ENCODE measurements around the gene MICA.

Gene MICA

DNA sequence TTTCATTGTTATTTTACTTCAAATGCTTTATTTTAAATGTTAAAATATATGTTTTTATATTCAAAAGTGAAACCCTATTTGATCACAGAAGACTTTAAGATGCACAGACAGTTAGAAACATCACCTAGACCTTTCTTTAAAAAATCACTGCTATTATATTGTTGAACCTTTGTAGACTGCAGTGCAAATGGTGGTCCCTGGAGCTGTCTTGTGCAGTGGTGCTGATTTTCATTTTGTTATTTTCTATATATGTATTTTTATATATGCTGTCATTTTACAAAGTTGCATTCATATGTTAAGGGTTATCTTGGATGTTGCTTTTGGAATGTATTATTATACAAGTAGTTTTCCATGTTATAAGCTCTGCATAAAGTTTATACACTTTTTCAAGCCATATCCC is 27.7 kb upstream of the MICA start:
- H3K4me3 ChIP-seq (ENCODE audit: low read depth in 1 of 2, low read length in 1 of 2) = no peak overlapping the region
- peaks cover 79% of the 10 kb centered on the region for H3K27me3 ChIP-seq
- H3K4me1 ChIP-seq (ENCODE audit: control insufficient read depth in 1 of 2, insufficient read depth in 1 of 2, low read depth in 1 of 2, low read length in 1 of 2) = no peaks in the 10 kb centered on the region
- TF ChIP-seq, protein P1, sequence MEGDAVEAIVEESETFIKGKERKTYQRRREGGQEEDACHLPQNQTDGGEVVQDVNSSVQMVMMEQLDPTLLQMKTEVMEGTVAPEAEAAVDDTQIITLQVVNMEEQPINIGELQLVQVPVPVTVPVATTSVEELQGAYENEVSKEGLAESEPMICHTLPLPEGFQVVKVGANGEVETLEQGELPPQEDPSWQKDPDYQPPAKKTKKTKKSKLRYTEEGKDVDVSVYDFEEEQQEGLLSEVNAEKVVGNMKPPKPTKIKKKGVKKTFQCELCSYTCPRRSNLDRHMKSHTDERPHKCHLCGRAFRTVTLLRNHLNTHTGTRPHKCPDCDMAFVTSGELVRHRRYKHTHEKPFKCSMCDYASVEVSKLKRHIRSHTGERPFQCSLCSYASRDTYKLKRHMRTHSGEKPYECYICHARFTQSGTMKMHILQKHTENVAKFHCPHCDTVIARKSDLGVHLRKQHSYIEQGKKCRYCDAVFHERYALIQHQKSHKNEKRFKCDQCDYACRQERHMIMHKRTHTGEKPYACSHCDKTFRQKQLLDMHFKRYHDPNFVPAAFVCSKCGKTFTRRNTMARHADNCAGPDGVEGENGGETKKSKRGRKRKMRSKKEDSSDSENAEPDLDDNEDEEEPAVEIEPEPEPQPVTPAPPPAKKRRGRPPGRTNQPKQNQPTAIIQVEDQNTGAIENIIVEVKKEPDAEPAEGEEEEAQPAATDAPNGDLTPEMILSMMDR (IDR thresholded peaks at IDR 0.05) = no peak
- H3K27ac ChIP-seq = no peak overlapping the region
- no peaks in the 10 kb centered on the region for H3K36me3 ChIP-seq
- H3K9me3 ChIP-seq = no peaks in the 10 kb centered on the region

DNA sequence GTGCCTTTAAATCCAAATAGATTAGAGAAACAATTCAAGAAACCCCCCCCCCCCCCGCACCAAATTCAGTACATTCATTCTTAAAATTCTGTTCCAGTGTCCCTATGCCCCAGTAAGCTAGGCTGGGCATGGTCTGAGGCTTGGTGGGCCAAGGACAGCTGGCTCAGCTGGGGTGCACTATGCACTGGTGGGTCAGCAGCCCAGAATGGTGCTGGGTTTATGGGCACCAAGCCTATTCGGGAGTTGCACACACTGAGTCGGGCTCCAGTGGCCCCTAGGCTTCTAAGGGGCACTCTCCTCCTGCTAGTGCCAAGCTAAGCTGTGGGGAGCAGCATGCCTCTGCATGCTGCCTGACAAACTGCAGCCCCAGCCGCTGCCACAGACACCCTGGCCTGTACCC is 26.4 kb upstream of the MICA start:
- Histone ChIP-seq H3K4me3 (ENCODE audit: low read depth in 1 of 2, low read length in 1 of 2) (no peak overlapping the region), H3K9me3 (no peaks in the 10 kb centered on the region), H3K27ac (no peak overlapping the region), H3K27me3 (peaks cover 81% of the 10 kb centered on the region), H3K36me3 (no peaks in the 10 kb centered on the region), H3K4me1 (ENCODE audit: control insufficient read depth in 1 of 2, insufficient read depth in 1 of 2, low read depth in 1 of 2, low read length in 1 of 2) (no peaks in the 10 kb centered on the region)
- TF ChIP-seq, protein P1 (IDR thresholded peaks at IDR 0.05) = no peak

DNA sequence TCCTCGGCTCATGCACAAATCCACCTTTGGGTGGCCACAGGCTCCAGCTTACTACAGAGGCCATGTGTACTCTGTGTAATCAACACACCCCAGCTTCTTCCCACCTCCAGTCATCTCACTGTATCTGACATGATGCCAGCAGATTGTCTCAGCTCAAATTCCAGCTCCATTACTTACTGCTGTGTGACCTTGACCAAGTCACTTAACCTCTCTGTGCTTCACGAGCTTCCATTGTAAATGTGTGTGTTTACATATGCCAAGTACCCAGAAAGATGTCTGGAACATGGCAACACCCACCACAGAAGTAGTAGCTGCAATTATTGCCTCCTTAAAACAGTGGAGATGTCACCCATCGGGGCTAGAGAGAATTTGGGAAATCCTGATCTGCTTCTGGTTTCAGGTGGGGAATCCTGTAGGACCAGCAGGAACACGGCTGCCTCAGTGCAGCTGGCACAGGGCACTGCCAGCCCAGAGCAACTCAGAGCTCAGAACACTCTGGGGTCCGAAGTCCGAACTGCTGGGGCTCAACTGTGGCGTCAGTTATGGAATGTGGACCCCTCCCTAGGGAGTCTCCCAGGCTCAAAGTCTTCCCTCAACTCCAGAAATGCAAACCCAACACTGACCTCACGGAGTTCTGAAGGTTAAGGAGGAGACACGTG is 25.2 kb upstream of the MICA start:
- H3K27ac ChIP-seq = no peak overlapping the region

DNA sequence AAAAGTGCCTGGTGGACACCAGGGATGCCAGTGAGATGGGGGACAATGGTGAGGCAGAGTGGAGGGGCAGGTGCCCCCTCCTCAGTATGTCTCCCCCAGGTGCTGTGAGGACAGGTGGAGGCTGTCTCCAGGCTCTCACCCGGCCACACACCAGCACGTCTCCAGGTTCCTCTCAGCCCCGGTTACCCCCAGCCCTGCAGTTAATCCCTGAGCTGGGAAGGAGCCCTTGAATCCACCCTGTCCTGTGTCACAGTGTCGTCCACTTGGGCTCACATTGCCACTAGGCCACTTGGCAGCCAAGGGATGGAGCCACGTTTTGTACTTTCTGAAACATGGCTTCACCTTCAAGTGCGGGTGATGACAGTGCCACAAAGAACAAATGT is 24.7 kb upstream of the MICA start:
- H3K4me3 ChIP-seq (ENCODE audit: low read depth in 1 of 2, low read length in 1 of 2) = no peak overlapping the region
- no peak overlapping the region for H3K27ac ChIP-seq
- H3K9me3 ChIP-seq = no peaks in the 10 kb centered on the region
- TF ChIP-seq, protein P1 (IDR thresholded peaks at IDR 0.05) = no peak
- H3K27me3 ChIP-seq = peaks cover 71% of the 10 kb centered on the region
- no peaks in the 10 kb centered on the region for H3K36me3 ChIP-seq
- H3K4me1 ChIP-seq (ENCODE audit: control insufficient read depth in 1 of 2, insufficient read depth in 1 of 2, low read depth in 1 of 2, low read length in 1 of 2) = no peaks in the 10 kb centered on the region

More for the DNA sequence above, 25.2 kb upstream of the MICA start:
- Histone ChIP-seq H3K9me3 (no peaks in the 10 kb centered on the region), H3K4me3 (ENCODE audit: low read depth in 1 of 2, low read length in 1 of 2) (no peak overlapping the region), H3K36me3 (no peaks in the 10 kb centered on the region), H3K4me1 (ENCODE audit: control insufficient read depth in 1 of 2, insufficient read depth in 1 of 2, low read depth in 1 of 2, low read length in 1 of 2) (no peaks in the 10 kb centered on the region), H3K27me3 (peaks cover 74% of the 10 kb centered on the region)
- TF ChIP-seq, protein P1 (IDR thresholded peaks at IDR 0.05) = no peak

DNA sequence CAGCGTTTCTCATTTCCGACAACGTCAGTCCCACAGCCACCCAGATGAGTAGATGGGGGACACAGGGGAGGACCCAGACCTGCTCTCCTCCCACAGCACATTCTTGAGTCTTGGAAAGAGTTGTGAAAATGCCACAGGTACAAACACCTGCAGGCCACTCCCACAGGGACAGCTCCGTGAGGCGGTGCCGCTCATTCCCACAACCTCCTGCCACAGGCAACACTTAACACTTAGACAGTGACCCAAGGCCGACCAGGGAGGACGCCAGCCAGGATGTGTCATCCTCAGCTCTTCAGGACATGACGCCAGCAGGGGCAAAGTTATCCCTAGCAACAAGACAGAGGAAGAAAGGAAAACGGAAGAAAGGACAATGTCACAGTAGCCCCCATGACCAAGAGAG is 23.5 kb upstream of the MICA start:
- Histone ChIP-seq H3K4me1 (ENCODE audit: control insufficient read depth in 1 of 2, insufficient read depth in 1 of 2, low read depth in 1 of 2, low read length in 1 of 2) (no peaks in the 10 kb centered on the region), H3K9me3 (no peaks in the 10 kb centered on the region), H3K27me3 (peaks cover 66% of the 10 kb centered on the region), H3K4me3 (ENCODE audit: low read depth in 1 of 2, low read length in 1 of 2) (no peak overlapping the region), H3K27ac (no peak overlapping the region), H3K36me3 (no peaks in the 10 kb centered on the region)
- TF ChIP-seq, protein P1 (IDR thresholded peaks at IDR 0.05) = no peak

Measured in neutrophil (primary cell).